Measurements from ENCODE around the gene LDAH.
"Not testable (repeated sequence)": the region's sequence is repeated elsewhere in the genome, so short reads cannot be mapped to it uniquely, and the experiment has no call there.

Gene LDAH

DNA sequence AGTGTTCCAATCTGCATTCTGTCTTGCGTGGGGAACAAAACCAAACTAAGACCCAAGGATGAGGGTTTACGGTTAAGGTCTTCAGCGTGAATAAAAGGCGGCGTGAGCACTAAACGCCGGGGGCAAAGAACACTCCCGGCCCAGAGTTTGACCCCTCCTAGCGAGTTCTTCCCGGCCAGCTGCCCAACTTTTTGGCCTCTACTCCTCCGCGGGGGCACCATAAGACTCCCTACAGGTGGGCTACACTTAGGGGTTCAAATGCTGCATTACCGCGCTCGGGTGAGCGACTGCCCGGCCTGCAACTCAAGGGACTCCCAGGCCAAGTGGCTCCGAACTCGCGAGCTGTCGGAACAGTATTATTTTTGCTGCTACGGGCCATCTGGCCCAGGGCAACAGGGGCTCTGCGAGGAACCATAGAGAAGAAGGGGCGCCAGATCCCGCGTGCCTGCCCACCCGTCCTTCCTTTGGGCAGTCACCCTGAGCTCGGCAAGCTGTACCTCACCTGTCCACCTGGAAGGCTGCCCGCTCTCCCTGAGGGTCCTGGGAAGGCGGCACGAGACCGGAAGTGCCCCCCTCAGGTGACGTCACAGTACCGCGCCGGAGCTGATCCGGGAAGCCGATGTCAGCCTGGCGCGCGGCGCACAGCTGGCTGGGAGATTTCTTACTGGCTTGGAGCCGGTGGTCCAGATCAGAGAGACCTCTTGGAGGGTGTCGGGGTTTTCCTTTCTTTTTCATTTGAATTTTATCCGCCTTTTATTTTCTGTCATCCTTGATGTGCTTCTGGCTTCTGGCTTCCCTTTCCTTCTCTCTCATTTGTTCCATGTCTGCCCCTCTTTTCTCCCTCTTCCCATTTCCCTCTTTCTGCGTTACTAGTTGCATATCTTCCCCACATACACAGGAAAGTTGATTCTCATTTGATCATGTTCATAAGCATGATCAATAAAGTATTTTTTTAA is at the start of gene LDAH:
Gene LDAH (minus strand): TSS at position 567 of the 956 bp plus-strand sequence. CDS start 21,638 bp downstream, outside the sequence.
- DNase-seq (ENCODE audit: low spot score), result peak; percentile 71

- DNase-seq (ENCODE audit: low spot score), result no peak
Observed at GRCh38 chr2:20868377-20868776, 45.5 kb upstream of the LDAH start.

GRCh38 chr2:20862850-20863249 is 39.9 kb upstream of the LDAH start:
- no peak for DNase-seq (ENCODE audit: low spot score)

DNA sequence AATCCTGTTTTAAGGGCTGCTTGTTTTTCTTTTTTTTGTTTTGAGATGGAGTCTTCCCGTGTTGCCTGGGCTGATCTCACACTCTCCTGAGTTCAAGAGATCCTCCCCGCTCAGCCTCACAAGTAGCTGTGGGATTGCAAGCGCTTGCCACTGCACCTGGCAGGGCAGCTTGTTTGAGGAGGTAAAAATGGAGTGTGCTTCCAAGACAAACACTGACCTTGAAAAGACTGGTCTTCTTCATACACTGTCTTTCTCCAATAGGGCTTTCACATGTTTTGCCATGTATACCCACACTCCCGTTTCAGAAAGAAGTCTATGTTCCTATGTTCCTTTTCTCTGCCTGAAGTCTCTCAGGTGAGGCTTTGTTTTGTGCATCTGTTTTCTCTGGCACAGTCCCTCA is 32.6 kb upstream of the LDAH start:
- no peak for DNase-seq (ENCODE audit: low spot score)

DNA sequence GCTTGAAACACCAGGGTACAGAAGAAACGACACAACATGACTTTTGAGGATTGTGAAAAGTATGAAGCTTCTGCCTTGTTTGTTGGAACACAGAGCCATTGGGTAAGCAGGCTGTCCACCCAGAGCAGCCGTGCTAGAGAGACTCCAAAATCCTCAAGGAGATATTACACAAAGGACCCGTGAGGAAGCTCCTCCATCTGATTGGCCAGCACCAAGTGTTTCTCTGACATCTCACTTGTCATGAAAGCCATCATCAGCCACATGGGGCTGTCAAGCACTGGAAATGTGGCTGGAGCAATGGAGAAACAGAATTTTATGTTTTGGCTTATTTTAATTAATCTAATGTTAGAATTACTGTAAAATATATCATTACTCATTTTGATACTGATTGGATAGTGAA is 29.8 kb upstream of the LDAH start:
- DNase-seq (ENCODE audit: low spot score), result no peak

- no peak for DNase-seq (ENCODE audit: low spot score)
Observed at GRCh38 chr2:20852139-20852538, 29.2 kb upstream of the LDAH start.

GRCh38 chr2:20844246-20844645 is 21.3 kb upstream of the LDAH start:
- DNase-seq (ENCODE audit: low spot score), result no peak

- DNase-seq (ENCODE audit: low spot score), result no peak
Observed at GRCh38 chr2:20839052-20839451, 16.2 kb upstream of the LDAH start.

DNA sequence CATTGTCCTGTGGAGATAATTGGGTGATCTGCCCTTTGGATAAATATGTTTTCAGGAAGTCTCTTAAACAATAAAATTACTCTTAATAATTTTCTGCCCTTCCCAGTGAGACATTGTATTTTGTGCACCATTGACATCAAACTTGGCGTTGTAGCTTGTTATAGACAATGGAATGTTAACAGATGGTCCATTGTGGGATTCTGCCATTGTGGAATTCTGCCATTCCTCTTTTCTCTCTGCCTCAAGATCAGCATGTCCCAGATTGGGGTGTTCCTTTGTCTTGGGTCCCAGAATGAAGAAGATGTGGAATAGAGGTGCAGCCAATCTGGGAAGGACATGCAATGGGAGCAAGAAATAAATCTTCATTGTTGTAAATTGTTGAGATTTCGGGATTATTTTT is 15.1 kb upstream of the LDAH start:
- DNase-seq (ENCODE audit: low spot score), result no peak

DNA sequence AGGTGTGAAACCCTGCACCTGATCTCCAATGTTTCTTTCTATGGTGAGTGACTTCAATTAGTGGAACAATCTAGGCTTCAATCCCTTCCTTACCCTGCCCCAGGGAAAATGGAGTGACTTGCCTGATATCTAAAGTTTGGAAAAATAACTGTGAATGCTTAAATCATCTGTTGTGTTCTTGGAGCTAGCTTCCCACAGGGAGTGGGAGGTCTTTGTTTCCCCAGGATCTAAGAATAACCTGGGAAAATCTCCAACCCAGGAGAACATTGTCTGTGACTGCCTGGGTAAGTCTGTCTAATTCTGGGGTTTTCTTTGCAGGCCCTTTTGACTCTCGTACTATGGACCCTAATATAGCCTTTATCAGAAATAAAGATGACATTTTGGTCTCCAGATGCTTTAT is 13.6 kb upstream of the LDAH start:
- DNase-seq (ENCODE audit: low spot score), result no peak

- DNase-seq (ENCODE audit: low spot score), result no peak
Observed at GRCh38 chr2:20834331-20834730, 11.4 kb upstream of the LDAH start.

GRCh38 chr2:20832606-20833005 is 9.7 kb upstream of the LDAH start:
- no peak for DNase-seq (ENCODE audit: low spot score)

DNA sequence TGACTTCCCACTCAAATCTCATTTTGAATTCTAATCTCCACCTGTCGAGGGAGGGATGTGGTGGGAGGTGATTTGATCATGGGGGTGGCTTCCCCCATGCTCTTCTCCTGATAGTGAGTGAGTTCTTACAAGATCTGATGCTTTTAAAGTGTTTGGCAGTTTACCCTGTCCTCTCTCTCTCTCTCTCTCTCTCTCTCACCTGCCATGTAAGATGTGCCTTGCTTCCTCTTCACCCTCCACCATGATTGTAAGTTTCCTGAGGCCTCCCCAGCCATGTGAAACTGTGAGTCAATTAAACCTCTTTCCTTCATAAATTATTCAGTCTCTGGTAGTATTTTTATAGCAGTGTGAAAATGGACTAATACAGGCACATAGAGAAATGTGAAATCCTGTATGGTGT is 7.0 kb upstream of the LDAH start:
- DNase-seq (ENCODE audit: low spot score), result no peak

GRCh38 chr2:20823917-20824316 is 1.0 kb upstream of the LDAH start:
- DNase-seq (ENCODE audit: low spot score), result no peak

- no peak for DNase-seq (ENCODE audit: low spot score)
Observed at GRCh38 chr2:20818820-20819219, 4.1 kb downstream of the LDAH start.

DNA sequence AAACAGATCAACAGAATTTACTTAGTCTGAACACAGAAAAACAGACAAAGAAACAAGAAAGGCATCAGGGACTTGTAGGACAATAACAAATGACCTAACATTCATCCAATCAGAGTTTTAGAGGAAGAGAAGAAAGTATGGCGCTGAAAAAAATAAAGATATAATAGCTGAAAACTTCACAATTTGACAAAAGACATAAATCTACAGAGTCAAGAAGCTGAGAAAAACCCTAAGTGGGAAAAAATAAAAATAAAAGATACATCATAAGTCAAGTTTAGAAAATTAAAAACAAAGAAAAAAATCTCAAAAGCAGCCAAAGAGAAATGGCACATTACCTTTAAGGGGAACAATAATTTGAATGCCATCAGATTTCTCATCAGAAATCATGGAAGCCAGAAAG is 7.7 kb downstream of the LDAH start:
- no peak for DNase-seq (ENCODE audit: low spot score)

DNA sequence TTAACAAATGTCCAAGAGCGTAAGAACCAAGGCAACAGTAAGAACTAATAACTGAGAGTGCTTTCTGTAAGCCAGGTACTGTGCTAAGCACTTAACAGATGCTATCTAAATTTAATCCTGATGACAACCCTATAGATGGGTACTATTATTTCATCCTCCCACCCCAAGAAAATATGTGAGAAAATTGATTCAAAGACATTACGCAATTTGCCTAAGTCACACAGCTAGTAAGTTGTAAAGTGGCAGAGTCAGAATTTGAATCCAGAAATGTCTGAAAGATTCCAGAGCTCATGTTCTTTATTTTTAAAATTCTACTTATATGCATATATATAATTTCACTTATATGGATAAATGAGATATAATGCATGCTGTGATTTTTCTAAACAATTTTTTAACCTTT is 10.1 kb downstream of the LDAH start:
- no peak for DNase-seq (ENCODE audit: low spot score)

- DNase-seq (ENCODE audit: low spot score), result no peak
Observed at GRCh38 chr2:20806286-20806685, 16.6 kb downstream of the LDAH start.

DNA sequence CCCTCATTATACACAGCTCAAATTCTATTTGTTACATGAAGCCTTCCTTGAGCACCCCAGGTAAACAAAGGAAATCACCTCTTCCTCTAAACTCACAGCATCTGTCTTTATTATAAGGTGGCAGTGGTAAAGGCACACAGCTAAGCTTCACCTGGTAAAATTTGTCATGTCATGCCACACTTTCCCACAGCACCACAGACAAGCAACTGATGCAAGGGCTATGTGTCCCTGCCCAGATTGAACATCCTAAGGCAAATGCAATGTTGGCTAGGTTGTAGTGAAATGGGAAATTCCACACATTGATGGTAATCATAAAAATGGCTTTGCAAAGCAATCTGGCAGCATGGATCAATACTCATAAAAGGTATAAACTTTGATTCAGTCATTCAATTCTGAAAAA is 18.9 kb downstream of the LDAH start:
- DNase-seq (ENCODE audit: low spot score), result no peak

DNA sequence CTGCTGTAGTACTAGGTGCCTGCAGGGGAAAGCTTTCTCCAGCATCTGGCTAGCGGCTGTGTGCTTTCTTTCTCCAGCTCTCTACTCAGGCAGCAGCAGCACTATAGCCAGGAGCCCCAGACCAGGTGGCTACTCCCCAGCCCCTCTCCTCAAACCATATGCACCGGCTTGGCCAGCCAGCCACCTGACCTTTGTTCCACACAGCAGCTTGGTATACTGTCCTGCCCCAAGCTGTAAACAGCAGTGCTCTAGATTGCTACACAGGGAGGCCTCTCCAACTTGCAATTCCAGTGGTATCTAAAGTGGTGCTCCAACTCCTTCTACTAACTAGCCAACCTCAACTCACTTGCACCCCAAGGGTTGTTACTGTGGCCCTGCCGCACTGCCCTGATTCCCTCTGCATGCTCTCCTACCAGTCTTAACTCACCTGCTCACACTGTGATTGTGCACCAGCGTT is 19.6 kb downstream of the LDAH start:
- DNase-seq (ENCODE audit: low spot score), result no peak

- DNase-seq (ENCODE audit: low spot score), result no peak
Observed at GRCh38 chr2:20797096-20797495, 25.8 kb downstream of the LDAH start.

GRCh38 chr2:20796374-20796791 is 26.5 kb downstream of the LDAH start:
- no peak for DNase-seq (ENCODE audit: low spot score)

DNA sequence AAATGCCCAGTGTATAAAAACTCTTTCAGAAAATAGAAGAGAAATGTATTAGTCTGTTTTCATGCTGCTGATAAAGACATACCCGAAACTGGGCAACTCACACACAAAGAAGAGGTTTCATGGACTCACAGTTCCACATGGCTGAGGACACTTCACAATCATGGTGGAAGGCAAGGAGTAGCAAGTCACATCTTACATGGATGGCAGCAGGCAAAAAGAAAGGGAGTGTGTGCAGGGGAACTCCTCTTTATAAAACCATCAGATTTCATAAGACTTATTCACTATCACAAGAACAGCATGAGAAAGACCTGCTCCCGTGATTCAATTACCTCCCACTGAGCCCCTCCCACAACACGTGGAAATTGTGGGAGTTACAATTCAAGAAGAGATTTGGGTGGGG is 29.0 kb downstream of the LDAH start:
- DNase-seq (ENCODE audit: low spot score), result not testable (repeated sequence)
